HG02852 (cell line): ENCODE results near the gene ARID1A.
"Not testable (repeated sequence)": the region's sequence is repeated elsewhere in the genome, so short reads cannot be mapped to it uniquely, and the experiment has no call there.

Experiments used
- ATAC-seq: cut with Tn5 transposase; IDR thresholded peaks from one replicate; pipeline ENCODE4 v1.9.1; 2021; ENCODE audit warnings: mild to moderate bottlenecking, moderate library complexity; ENCODE audit not compliant: unreplicated experiment

The ARID1A gene

DNA sequence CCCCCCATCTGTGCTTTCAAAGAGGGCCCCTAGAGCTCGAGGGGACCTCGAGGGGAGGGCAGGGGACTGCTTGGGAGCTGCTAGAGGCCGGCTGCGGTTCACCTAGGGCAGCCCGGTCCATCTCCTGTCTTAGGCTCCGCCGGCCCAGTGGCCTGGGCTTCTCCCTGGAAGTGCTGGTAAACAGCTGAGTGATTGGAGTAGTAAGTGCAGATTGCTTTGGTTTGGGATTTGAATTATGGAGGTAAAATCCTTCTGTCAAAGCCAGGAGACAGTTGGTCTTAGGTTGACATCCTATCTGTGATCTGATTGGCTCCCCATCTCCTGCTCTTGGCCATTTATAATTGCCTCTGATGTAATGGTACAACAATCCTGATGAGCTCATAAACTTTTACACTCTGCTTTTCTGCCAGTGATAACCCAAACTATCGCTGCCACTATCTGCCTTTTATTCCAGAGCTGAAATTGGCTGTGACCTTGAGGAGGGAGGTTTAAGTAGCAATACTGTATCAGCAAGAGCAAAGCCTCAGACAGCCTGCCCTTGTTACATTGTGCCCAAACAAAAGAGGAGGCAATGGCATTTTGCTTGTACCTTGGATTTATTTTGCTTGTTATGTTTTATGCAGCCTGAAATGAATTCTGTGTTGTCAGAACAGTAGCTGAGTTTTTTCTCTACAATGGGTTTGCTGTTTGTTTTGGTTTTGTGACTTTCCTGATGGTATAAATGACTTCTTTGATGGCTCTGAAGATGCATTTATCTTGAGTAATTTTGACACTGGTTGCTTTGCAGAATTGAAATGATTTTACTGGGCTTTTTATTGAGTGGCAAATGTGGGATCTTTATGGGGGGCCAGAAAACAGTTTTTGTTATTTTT is 2.4 kb downstream of the ARID1A start:
- no peak for ATAC-seq

DNA sequence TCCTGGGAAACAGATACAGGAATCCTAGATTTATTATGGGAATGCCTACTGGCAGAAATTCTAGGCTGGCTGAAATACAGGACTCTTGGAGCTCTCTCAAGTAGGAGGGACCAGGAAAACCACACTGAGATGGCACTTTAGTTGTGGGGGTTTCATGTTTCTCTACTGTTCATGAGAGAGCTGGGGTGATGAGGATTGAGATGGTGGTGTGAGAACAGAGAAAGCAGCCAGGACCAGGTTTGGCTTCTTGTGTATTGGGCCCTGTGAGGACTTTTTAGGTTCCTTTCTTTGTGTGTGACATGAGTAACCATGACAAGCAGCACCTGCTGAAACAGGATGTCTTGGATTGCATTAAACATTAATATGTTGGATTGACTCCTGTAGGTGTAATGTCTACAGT is 4.9 kb downstream of the ARID1A start:
- no peak for ATAC-seq

DNA sequence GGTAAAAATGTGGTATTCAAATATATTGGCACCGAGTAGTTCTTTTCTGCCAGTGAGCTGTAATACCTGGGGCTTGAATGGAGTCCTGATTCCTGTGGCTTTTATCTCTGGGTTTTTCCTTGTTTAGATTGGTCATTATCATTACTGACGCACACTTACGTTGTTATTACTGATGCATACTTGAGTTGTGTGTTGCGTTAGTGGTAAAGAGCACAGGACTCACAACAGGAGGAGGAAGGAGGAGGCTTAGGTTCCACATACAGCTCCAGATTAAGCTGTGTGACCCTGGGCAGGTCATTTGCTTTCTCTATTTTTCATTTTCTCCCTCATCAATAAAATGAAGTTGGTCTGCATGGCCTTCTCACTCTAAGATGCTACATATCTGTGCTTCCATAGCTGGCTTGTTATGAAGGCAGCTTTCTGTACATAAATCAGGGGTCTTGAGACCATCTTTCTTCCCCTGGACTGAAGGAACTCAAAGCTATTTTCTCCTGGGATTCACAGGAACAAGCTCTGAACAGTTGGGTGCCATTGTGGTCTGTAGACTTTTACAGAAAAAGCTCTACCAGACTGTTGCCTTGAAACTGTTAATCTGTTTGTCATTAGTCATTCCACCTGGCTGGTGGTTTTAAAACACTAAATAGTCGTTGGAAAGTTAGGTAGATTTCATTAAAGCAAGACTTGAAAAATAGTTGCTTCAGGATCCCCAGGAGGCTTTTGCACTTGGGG is 5.6 kb downstream of the ARID1A start:
- ATAC-seq, result no peak

DNA sequence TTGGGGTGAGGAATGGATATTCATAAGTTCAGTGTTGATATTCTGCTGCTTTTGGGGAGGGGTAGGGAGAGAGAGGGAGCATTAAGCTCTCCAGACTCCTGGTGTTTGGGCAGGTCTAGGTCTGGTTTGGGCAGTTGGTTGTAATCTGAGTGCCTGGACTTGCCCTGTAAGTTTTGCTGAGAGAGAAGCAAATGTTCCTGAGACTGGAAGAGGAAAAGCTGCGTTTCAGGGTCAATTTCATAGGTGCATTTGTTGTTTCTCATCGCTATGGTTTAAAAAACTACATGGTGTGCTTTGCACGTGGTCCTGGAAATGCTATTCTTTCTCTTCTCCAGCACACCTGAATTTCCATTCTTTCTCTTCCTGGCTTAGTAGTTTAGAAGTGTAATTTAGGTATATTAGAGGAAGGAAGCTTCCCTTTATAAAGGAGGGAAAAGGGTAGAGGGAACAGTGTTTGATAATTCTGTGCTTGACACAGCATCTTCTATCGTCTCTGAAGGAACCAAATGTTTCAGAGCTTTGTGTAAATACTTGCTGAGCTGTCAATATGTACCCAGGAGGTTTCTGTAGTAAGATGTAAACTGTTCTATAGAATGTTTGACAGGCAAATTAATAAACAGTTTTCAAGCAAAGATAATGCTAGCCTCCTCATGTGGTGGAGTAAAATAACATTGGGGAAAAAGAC is 6.3 kb downstream of the ARID1A start:
- ATAC-seq, result no peak

DNA sequence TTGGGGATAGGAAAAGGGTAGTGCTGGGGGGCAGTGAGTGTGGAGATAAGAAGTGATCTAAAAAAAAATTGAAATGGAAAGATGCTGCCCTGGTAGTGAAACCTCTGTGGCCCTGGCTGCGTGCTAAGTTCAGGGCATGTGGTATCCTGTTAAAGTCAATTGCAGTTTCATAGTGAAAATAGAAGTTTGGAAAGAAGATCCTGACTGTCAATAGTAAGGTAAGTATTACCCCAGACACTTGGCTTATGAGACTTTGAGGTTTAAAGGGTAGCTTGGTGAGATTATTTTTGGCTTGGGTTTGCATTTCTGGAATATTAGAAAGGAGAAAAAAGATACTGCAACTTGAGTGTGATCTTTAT is 6.8 kb downstream of the ARID1A start:
- ATAC-seq, result no peak

DNA sequence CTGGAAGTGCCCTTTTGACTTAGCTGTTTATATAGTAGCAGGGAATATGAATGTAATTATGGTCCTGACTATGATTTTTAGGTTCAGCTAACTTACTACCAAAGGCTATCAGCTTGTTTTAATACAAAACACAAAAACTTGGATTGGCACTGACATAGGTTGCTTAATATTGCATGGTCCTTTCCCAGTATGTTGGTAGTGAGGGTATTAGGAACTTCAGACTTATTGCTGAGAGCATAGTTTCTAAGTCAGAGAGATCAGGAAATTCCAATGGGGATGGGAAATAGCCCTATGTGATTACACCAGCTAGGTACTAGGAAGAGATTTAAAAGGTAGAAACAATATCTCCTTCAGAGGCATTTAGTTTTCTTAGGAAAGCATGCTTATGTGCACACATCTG is 7.7 kb downstream of the ARID1A start:
- no peak for ATAC-seq

DNA sequence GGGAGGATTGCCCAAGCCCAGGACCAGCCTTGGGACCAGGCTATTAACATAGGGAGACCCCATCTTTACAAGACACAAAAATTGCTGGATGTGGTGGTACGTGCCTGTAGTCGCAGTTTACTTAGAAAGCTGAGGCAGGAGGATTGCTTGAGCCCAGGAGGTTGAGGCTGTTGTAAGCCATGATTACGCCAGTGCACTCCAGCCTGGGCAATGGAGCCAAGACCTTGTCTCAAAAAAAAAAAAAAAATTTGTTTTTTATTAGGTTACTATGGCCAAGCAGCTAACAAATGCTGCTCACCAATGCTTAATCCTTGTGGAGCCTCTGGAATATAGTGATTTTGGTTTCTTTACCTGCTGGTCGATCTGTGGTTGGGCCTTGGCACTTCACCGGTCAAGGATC is 8.8 kb downstream of the ARID1A start:
- ATAC-seq, result no peak

DNA sequence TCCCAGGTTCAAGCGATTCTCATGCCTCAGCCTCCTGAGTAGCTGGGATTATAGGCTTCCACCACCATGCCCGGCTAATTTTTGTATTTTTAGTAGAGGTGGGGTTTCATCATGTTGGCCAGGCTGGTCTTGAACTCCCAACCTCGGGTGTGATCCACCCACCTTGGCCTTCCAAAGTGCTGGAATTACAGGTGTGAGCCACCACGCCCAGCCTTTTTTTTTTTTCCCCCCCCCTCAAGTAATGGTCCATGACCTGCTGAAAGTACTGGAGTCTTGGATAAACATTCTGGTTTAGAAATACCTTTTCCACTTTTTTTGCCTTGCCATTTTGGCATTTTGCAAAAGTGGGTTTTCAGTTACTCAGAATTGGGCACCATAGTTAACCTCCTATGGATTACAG is 9.4 kb downstream of the ARID1A start:
- not testable (repeated sequence) for ATAC-seq

DNA sequence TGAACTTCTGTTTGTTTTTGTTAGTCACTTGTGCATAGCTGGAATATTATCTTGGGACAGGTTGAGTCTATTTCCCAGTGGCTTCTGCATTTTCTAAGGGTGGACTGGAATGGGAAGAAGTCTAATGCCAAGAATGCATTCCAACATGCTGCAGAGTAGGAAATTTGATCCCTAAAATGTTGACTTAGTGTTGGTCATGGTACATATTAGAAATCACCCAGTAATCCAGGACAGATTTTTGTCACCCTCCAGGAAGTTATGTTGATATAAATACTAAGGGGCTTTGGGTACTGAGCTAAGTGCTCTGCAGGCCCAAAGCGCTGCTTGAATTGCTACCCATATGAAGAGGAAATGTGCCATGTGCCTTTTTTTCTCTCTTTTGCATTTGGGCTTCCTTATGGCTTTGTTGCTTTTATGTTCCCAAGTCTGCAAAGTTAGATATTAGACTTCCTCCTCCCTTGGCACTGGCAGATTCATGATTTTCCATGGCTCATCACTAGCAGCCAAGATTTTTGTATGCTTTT is 10.0 kb downstream of the ARID1A start:
- ATAC-seq, result no peak

DNA sequence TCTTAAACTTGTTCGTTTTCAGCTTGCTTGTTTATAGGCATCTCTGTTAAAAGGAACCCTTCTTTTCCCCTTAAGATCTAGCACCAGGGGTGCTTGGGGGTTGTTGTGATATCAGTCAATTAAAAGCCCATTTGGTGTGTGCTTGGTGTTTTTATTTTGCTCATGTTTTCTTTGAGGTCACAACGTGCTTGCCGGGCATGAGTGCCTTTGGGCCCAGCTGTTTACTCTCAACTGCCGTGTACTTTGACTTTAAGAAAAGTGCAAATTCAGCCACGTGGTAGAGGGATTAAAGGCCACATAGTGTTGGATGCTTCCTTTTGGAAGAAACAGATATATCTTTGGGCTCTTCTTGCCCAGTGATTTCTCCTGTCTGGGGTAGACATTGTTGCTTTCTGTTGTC is 10.5 kb downstream of the ARID1A start:
- no peak for ATAC-seq

DNA sequence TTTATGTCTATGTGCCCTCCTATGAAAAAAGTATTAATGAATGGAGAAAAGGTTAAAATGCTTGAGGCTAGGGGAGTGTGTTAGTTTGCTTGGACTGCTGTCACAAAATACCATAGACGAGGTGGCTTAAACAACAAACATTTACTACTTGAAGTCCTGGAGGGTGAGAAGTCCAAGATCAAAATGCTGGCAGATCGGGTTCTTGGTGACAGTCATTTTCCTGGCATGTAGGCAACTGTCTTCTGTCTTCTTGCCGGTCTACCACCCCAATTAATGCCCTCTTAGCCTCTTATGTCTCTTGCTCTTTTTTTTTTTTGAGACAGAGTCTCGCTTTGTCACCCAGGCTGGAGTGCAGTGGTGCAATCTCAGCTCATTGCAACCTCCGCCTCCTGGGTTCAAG is 15.0 kb downstream of the ARID1A start:
- no peak for ATAC-seq

DNA sequence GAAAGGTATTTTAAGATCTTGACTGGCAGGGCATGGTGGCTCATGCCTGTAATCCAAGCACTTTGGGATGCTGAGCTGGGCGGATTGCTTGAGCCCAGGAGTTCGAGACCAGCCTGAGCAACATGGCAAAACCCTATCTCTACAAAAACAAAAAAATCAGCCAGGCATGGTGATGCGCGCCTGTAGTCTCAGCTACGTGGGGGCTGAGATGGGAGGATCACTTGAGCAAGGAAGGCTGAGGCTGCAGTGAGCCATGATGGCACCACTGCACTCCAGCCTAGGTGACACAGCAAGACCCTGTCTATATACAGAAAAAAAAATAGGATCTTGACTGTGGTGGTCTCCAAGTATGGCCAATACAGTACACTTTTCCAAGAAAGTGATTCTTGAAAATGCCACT is 16.0 kb downstream of the ARID1A start:
- no peak for ATAC-seq

DNA sequence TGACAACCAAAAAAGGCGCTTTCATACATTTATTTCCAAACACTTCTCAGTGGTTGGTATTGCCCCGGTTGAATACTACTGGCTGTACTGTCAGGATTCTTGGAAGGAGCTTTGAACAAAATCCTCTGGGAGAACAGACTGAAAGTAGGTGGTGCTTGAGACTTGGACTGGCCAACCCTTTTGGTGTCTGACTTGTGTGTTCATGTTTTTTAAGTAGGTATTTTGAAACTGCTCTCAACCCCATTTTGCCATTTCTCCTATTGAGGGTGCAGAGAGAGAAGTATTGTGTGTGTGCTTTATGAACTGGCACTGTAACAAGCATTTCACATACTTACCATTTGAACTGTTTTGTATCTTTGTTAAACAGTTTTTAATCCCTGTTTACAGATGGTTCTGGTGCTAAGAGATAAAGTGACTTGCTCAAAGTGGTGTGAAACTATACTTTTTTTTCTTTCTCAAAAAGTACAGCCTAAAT is 21.2 kb downstream of the ARID1A start:
- ATAC-seq, result no peak

DNA sequence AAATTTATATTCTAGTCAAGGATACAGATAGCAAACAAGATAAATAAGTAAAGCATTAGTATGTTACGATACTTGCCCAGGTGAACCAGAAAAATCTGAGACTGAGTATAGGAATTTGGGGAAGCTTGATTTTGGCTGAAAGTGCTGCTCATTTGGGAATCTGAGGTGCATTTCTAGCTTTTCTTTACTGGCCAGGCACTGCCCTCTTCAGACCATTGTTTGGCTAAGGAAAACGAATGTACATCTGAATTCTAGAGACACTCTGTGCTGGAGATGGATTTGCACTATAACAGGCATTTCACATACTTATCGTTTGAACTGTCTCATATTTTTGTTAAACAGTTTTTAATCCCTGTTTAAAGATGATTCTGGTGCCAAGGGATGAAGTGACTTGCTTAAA is 23.4 kb downstream of the ARID1A start:
- ATAC-seq, result no peak

DNA sequence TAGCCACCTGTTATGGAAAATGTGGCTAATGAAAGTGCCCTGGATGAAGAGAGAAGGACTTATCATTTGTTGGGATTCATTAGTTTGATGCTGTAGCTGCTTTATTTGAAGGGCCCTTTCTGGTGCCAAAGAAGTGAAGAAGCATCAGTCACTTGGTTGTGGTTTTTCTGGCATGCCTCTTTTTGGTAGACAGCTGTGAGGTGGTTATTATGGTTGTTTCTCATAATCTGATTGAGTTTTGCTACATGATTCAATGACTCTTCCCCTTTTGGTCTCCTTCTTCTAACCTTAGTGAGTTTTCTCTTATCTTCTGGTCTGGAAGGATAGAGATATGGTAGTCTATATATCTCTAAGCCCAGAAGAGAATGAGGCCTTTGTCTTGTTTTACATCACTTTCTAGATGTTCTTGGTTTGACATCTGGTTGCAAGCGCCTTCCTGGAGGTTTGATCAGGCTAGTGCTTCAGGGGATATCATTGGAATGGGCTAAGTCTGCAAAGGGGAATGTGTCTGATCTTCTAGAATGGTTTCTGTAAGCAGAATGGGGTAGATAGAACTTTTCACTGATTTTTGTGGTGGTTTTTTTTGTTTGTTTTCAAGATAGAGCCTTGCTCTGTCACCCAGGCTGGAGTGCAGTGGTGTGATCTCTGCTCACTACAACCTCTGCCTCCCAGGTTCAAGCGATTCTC is 26.0 kb downstream of the ARID1A start:
- no peak for ATAC-seq

DNA sequence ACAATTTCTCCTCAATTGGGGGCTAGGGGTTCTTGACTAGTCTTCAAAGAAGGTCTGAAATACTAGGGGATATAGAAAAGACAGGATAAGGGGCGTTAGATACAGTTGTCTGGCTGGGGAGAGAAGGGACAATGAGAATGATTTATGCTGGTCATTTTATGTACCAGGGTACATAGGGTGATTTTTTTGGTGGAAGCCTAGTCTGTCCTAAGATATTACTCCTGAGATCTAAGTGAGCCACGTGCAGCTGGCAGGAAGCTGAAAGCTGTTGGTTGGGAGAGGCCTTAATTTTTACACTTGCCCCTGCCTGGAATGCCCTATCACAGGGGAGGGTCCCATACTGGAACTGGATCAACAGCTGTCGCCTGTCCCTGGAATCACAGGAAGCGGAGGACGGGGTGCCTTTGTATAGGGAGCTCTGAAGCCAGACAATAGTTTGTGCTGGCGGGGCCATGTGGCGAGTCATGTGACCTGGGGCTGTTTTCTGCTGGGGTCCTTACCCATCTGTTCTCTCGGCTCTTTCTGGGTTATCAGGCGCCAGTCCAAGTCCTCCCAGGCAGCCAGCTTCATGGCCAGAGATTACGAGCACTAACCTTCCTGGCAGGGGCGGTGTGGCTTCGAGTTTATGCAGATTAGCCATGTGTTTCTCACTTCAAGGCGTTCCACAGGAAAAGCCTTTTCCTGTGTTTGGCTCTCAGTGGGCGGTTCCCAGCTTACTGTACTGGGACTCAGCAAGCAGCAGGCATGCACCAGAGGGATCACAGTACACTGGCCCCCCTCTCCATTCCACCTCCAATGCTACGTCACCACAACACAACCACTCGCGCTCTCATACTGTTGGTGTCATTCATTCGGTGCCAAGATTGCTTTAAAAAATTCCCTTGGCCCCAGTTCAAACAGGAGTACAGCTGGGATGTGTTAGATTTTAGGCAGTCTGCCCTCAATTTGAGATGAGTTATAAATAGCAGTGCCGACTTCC is 27.5 kb downstream of the ARID1A start:
- no peak for ATAC-seq

DNA sequence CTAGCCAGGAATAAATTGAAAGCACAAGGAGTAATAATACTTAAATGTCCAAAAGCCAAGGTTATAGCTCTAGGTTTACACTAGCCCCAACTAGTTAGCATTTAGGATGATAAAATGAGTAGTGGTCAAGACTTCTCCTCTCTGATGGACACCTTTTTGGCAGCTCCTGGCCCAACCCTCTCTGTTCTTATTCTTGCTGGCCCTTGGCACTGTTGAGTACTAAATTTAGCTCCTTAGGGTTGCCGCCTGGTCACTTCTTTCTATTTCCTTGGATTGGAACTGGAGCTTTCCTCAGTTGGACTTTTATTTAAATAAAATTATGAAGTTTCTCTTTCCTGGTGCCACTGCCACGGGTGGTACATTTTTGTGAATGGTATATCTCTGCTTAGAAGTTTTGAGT is 28.3 kb downstream of the ARID1A start:
- ATAC-seq, result no peak

DNA sequence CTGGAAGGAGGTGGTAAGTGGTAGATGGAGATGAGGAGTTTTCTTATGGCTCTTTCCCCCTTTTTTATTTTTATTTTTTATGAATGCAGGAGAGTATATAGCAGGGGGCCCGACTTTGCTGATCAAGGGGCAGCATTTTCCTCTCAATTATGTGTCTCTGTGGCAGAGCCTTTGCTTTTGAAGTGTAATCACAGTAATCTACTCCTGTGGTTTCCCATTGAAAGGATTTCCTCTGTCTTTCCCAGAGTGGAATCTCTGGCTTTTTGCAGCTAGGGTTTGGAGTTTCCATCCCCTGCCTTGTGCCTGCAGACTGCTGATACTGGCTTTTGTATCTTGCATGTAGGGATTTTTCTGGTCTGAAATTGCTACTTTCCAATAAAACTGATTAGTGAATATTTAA is 29.1 kb downstream of the ARID1A start:
- no peak for ATAC-seq

DNA sequence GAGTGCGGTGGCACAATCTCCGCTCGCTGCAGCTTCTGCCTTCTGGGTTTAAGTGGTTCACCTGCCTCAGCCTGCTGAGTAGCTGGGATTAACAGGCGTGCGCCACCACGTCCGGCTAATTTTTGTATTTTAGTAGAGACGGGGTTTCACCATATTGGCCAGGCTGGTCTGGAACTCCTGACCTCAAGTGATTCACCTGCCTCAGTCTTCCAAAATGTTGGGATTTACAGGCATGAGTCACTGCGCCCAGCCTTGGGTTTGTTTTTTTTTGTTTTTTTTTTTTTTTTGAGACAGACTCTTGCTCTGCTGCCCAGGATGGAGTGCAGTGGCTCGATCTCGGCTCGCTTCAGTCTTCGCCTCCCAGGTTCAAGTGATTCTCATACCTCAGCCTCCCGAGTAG is 30.1 kb downstream of the ARID1A start:
- not testable (repeated sequence) for ATAC-seq

DNA sequence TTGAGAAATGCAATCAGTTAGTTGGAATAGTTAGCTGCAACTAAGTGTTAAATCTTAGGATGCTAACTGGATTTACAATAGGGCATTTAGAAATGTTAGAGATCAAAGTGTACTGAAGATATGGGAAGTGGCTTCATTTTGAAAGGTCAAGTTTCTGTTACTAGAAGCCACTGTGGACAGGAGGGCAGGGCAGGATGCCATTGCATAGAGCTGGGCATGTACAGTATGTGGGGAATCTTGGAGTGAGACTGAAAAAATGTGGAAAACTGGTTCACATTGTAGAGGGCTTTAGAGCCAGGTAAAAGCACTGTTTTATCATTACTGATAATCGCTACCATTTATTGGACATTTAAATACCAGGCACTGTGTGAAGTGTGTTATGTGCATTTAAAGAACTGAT is 31.0 kb downstream of the ARID1A start:
- ATAC-seq, result no peak
